Mucosa of descending colon (tissue), 3 donors: Measurements from ENCODE around the gene SNCB. TPM values are rescaled to one million over a fixed set of nuclear protein-coding genes. Genes with fewer than 3 reads are reported as not detected.

Source experiments
- ATAC-seq: fragments of 200-7000 bp; cut with Tn5 transposase; one replicate; pipeline ENCODE4 v1.9.1; 2020; ENCODE audit warnings: mild to moderate bottlenecking, moderate library complexity
- DNase-seq, 3 donors: peaks; one replicate each; pipeline ENCODE4 v3.0.0-alpha.2; 2020
- H3K36me3 ChIP-seq: fragments of 200-600 bp; one replicate; pipeline ENCODE4 v1.8.0; 2021; ENCODE audit warnings: low read depth, mild to moderate bottlenecking
- H3K4me1 ChIP-seq: fragments of 200-600 bp; one replicate; pipeline ENCODE4 v1.8.0; 2021; ENCODE audit warnings: low read depth, mild to moderate bottlenecking
- H3K4me3 ChIP-seq: fragments of 200-600 bp; one replicate; pipeline ENCODE4 v1.8.0; 2021; ENCODE audit warnings: mild to moderate bottlenecking
- H3K9me3 ChIP-seq: fragments of 200-600 bp; one replicate; pipeline ENCODE4 v1.8.0; 2021; ENCODE audit warnings: mild to moderate bottlenecking
- intact Hi-C, 2 donors: fragments of 100-400 bp; cut with DNase I in 1 of 2; cut with micrococcal nuclease in 1 of 2; formaldehyde crosslinking; loops; one replicate each; pipeline versions ENCODE4 v1.11.0 to v1.11.1; 2022; cut with DNase I, micrococcal nuclease
- total RNA-seq, 3 donors: library from RNA; stranded (reverse); fragmentation: NEBNext Ultra II Directional in 2 of 3; extraction: Animal tissue kit (Norgen Biotek cat#: 25700) in 2 of 3; gene quantifications; one replicate each; pipeline versions ENCODE4 v1.2.1 to v1.2.4, GENCODE V29; 2021 to 2023
- TF ChIP-seq, protein P1 (sequence below): fragments of 200-600 bp; IDR thresholded peaks from one replicate; pipeline ENCODE4 v1.8.0; 2022; ENCODE audit warnings: antibody characterized with exemption, mild to moderate bottlenecking
- donor health status: DM: no; HTN: no; CAD: no; lungs with moderate emphysema.
- donor health status: DM: no; HTN: no; CAD: no.
- donor health status: DM: no; HTN: yes; CAD: no.

The SNCB gene
- total RNA-seq, 3 donors from 2014 or later = 0.89 TPM; not detected in 2

DNA sequence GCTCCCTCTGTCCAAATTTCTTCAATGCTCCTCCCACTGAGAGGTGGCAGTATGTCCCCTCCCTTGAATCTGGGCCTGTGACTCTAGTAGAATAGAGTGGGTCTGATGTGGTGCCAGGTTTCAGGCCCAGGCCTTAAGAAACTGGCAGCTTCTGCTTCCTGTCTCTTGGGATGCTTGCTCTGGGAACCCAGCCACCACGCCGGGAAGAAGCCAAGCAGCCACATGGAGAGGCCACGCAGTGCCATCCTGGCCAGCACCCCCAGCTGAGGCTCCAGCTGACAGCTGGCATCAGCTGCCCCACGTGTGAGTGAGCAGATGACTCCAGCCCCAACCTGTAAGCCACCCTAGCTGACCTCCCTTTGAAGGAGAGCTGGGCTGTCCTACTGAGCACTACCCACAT is 9.6 kb upstream of the SNCB start:
- H3K9me3 ChIP-seq = no peaks in the 10 kb centered on the region

DNA sequence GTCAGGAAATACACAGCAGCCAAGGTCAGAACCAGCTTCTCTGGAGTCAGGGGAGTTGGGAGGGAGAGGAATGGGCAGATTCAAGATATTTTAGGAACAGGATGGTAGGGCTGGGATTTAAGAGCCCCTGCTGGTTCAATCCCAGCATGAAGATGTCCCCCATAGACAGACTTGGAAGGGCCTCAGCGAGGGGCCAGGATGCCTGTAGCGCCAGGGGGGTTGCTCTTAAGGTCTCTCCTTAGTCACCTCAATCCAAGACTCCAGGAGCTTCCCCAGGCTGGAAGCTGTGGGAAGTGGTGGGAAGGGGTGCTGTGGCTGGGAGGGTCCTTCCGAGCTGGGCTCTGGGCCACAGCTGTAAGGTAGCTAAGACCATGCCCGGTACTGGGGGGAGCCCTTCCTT is 8.9 kb upstream of the SNCB start:
- TF ChIP-seq, protein P1, sequence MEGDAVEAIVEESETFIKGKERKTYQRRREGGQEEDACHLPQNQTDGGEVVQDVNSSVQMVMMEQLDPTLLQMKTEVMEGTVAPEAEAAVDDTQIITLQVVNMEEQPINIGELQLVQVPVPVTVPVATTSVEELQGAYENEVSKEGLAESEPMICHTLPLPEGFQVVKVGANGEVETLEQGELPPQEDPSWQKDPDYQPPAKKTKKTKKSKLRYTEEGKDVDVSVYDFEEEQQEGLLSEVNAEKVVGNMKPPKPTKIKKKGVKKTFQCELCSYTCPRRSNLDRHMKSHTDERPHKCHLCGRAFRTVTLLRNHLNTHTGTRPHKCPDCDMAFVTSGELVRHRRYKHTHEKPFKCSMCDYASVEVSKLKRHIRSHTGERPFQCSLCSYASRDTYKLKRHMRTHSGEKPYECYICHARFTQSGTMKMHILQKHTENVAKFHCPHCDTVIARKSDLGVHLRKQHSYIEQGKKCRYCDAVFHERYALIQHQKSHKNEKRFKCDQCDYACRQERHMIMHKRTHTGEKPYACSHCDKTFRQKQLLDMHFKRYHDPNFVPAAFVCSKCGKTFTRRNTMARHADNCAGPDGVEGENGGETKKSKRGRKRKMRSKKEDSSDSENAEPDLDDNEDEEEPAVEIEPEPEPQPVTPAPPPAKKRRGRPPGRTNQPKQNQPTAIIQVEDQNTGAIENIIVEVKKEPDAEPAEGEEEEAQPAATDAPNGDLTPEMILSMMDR = no peak
- H3K4me3 ChIP-seq = no peak overlapping the region
- intact Hi-C loops = no loop called here
- H3K4me1 ChIP-seq = no peaks in the 10 kb centered on the region
- no peak for ATAC-seq
- no peaks in the 10 kb centered on the region for H3K9me3 ChIP-seq
- DNase-seq = no peak
- no peaks in the 10 kb centered on the region for H3K36me3 ChIP-seq

More for the DNA sequence above, 9.6 kb upstream of the SNCB start:
- H3K4me1 ChIP-seq = no peaks in the 10 kb centered on the region
- DNase-seq (peak in 1 of 3 donors; percentile 23), ATAC-seq (no peak)
- no peak overlapping the region for H3K4me3 ChIP-seq
- intact Hi-C loops = no loop called here
- TF ChIP-seq, protein P1 = no peak
- H3K36me3 ChIP-seq = no peaks in the 10 kb centered on the region

DNA sequence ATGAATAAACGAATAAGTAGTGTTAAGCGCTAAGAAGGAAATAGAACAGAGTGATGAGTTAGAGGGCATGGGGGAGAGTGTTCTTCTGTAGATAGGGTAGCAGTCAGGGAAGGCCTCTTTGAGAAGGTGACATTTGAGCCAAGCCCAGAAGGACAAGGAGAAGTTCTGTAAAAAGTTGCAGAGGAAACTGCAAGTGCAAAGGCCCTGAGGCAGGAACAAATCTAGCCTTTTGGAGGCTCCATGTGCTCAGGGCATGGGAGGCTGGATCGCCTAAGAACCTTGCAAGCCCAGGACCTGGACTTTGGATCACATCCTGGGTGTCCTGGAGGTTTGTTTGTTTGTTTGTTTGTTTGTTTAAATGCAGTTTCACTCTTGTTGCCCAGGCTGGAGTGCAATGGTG is 8.1 kb upstream of the SNCB start:
- intact Hi-C loops = no loop called here

DNA sequence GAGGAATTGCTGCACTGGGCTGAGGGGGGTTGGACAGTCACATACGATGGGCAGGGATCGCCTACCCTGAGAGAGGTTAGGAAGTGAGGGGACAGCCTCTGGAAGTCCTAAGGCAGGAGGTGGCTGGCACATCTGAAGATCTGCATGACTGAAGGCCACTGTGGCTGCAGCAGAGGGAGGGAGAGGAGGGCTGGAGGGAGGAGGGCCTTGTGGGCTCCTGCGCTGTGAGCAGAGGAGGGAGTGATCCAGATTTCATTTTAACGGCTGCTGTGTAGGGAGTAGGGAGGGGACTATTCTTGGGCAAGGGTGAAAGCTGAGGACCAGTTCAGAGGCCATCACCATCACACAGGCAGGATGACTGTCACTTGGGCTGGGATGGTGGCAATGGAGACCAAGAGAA is 7.2 kb upstream of the SNCB start:
- H3K9me3 ChIP-seq = no peaks in the 10 kb centered on the region
- ATAC-seq (no peak), DNase-seq (no peak)
- H3K4me3 ChIP-seq = no peak overlapping the region
- no peaks in the 10 kb centered on the region for H3K36me3 ChIP-seq
- H3K4me1 ChIP-seq = no peaks in the 10 kb centered on the region
- intact Hi-C loops = no loop called here
- TF ChIP-seq, protein P1 = no peak

More for the DNA sequence above, 8.1 kb upstream of the SNCB start:
- no peaks in the 10 kb centered on the region for H3K4me1 ChIP-seq
- no peaks in the 10 kb centered on the region for H3K36me3 ChIP-seq
- no peaks in the 10 kb centered on the region for H3K9me3 ChIP-seq
- TF ChIP-seq, protein P1 = no peak
- no peak overlapping the region for H3K4me3 ChIP-seq
- DNase-seq (no peak), ATAC-seq (no peak)

DNA sequence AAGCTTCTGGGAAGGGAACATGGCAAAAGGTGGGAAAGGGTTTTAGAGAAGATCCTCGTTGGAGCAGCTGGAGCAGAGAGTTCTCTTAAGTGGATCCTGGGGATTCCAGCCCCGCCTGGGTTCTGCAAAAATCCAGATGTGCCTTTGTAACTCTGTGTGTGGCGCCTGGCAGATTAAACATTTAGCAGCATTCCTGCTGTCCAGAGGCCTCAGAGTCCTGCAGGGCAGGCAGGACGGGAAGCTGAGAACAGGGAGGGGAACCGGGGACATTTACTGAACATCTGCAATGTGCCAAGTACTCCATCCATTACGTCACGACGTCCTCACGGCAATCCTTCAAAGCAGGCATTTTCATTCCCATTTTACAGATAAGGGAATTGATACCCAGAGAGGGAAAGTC is 6.1 kb upstream of the SNCB start:
- Histone ChIP-seq H3K4me1 (no peaks in the 10 kb centered on the region), H3K4me3 (no peak overlapping the region), H3K36me3 (no peaks in the 10 kb centered on the region), H3K9me3 (no peaks in the 10 kb centered on the region)
- ATAC-seq (no peak), DNase-seq (no peak)
- intact Hi-C loops = no loop called here
- TF ChIP-seq, protein P1 = no peak

DNA sequence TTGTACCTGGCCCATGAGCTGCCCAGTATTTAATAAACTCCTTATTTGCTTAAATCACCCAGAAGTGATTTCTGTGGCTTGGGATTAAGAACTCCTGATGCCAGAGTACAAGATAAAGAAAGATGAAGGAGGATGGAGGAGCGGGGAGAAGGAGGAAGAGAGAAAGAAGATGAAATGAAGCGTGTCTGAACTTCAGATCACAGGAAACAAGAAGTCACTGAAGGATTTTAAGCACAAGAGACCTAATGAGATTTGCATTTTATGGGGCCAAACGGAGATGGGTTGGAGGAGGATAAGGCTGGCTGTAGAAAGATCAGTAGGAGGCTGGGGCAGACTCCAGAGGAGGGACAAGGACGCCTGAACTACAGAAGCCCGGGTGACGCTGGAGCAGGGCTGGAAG is 3.3 kb upstream of the SNCB start:
- Histone ChIP-seq H3K4me3 (no peak overlapping the region), H3K36me3 (no peaks in the 10 kb centered on the region), H3K9me3 (no peaks in the 10 kb centered on the region), H3K4me1 (peaks cover 12% of the 10 kb centered on the region)
- intact Hi-C loops = no loop called here
- ATAC-seq (no peak), DNase-seq (no peak)
- TF ChIP-seq, protein P1 = no peak
